Stomach (tissue), 4 donors: ENCODE data around the gene CFAP20.

Experiments
- CTCF ChIP-seq, 7 experiments: fragments of 450-650 bp in 4 of 7; fragments of 200-600 bp in 3 of 7; sonication (generic) in 3 of 7; IDR thresholded peaks; one replicate each; pipeline ENCODE4 v1.5.1; 2016 to 2019; ENCODE audit warnings: antibody characterized with exemption in 7 of 7, control low read depth in 2 of 7, mild to moderate bottlenecking in 1 of 7
- EP300 ChIP-seq: sonication (generic); formaldehyde crosslinking; IDR thresholded peaks from one replicate; pipeline ENCODE4 v1.6.1; 2017; ENCODE audit warnings: antibody characterized with exemption
- POLR2AphosphoS5 ChIP-seq, 3 donors: sonication (generic); formaldehyde crosslinking; IDR thresholded peaks; one replicate each; pipeline ENCODE4 v1.6.1; 2016; ENCODE audit warnings: antibody characterized with exemption in 3 of 3

- no peak for TF ChIP-seq CTCF (IDR thresholded peaks at IDR 0.05)
- no peak for TF ChIP-seq EP300
- no peak for TF ChIP-seq POLR2AphosphoS5 (IDR thresholded peaks at IDR 0.05)
These were observed 2.7 kb downstream of the CFAP20 start for GRCh38 chr16:58126451-58126961.
